Measurements from ENCODE around the gene CTBS. TPM values are rescaled to one million over a fixed set of nuclear protein-coding genes. Genes with fewer than 3 reads are reported as not detected.

The CTBS gene
- total RNA-seq, 1 experiment from 2014 or later = 5.4 TPM

Other genes with a start within 250 kb of the CTBS start
- not detected in 2 replicates for gene DNASE2B, start 176.0 kb downstream of the CTBS start, total RNA-seq (2022)
- gene RPF1, start 95.2 kb downstream of the CTBS start, total RNA-seq (2022) = 15.7 and 18.2 TPM in 2 replicates
- 0.57 TPM in 1 of 2 replicates, not detected in the other for gene SPATA1, start 68.1 kb downstream of the CTBS start, total RNA-seq (2022)
- gene GNG5, start 67.9 kb downstream of the CTBS start, total RNA-seq (2022) = 83.1 and 93.2 TPM in 2 replicates
- 12.7 and 15.3 TPM in 2 replicates for gene SSX2IP, start 116.0 kb upstream of the CTBS start, total RNA-seq (2022)

Measured in Caco-2 (cell line).